Pulmonary artery endothelial cell (primary cell): ENCODE measurements around the gene CYP27B1. TPM values are rescaled to one million over a fixed set of nuclear protein-coding genes. Genes with fewer than 3 reads are reported as not detected.
"Not testable (repeated sequence)": the region's sequence is repeated elsewhere in the genome, so short reads cannot be mapped to it uniquely, and the experiment has no call there.

Experiments
- DNase-seq: peaks from one replicate; pipeline ENCODE4 v3.0.0-alpha.2; 2011; ENCODE audit warnings: low read depth, low spot score
- total RNA-seq: library from RNA; depleted of rRNA; stranded (reverse); fragments of >200 nt; gene quantifications from 2 replicates; pipeline ENCODE4 v1.2.3, GENCODE V29; 2014

CYP27B1 gene
- total RNA-seq, 1 donor from 2014 or later, result 0.66 TPM

GRCh38 chr12:57783466-57783801 lies 16.6 kb upstream of the CYP27B1 start:
- DNase-seq, result no peak

- peak; percentile 84 for DNase-seq
Observed at GRCh38 chr12:57782608-57783465, 16.0 kb upstream of the CYP27B1 start, which contains the start of gene TSFM. Gene TSFM (plus strand): TSS chr12:57782787. CDS start chr12:57782802, 15 bp downstream.

DNA sequence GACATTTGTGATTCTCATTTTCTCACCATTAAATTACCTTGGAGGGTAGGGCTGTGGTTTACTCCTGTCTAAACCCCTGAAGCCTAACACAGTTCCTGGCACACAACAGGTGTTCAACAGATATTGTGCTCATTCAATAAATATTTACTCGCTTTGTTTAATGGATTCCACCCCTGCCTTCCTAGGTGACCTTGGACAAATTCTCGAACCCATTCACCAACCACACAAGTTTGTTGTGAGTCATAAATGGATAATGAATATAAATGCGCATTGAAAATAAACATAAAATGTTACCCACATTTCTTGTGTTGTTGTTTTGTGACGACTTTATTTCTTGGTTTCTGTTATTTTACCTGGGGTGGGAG lies 15.3 kb upstream of the CYP27B1 start:
- DNase-seq, result no peak

- no peak for DNase-seq
Observed at GRCh38 chr12:57781801-57782200, 14.9 kb upstream of the CYP27B1 start.

- no peak for DNase-seq
Observed at GRCh38 chr12:57781244-57781643, 14.4 kb upstream of the CYP27B1 start.

- DNase-seq, result no peak
Observed at GRCh38 chr12:57780284-57780897, 13.5 kb upstream of the CYP27B1 start.

DNA sequence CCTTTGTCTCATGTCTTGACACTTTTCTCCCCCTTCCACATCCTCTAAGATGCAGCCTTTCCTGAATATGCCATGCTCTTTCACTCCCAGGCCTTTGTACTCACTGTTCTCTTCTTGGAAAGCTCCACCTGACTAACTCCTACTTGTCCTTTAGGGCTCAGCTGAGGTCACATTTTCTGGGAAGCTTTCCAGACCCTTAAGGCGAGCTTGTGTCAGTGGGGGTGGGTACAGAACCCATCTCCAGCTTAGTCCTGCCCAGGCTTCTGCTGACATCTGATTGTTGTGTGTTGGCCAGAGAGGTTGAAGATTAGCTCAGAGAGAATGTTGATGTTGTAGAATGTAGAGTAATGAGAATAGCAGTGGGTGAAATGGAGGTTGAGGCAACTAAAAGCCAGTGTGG lies 12.9 kb upstream of the CYP27B1 start:
- no peak for DNase-seq

DNA sequence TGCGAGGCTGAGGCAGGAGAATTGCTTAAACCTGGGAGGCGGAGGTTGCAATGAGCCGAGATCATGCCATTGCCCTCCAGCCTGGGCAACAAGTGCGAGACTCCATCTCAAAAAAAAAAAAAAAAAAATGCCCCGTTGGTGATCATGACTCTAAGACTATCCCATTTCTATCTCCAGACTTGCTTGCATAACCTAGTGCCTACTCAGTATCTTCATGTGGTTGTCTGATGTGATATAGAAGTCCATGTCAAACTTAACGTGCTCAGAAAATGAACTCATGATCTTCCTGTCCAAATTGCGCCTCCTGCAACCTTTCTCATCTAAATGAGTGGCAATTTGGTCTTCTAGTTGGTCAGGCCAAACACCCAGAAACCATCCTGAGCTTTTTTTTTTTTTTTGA lies 11.0 kb upstream of the CYP27B1 start:
- no peak for DNase-seq

DNA sequence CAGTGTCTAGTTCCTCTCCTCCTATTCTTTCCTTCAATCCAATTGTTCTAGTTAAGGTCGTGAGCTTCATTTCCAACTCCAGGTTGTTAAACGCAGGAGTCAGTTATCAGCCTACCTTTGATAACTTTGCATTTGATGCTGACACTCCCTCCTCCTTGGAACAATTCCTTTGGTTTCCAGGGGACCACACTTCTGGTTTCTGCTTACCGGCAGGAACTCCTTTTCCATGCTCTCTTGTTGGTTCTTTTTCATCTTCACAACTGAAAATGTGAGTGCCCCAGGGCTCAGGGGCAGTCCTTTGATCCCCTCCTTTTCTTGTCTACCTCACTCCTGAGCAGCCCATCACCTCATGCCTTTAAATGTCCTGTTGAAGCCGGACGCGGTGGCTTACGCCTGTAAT lies 10.5 kb upstream of the CYP27B1 start:
- no peak for DNase-seq

DNA sequence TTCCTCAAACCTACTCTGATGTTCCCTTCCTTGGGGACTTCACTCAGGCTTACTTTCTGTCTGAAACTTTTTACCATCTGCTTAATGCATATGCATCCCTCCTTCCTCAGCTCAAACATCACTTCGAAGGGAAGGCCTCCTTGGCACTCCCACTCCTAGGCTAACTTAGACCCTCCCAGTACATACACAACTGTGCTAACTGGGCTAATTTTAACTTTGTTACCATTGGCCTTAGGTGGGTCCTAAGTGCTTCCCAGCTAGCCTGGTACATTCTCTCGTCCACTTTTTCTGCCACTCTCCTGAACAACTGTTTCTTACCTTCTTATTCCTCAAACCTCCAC lies 9.3 kb upstream of the CYP27B1 start:
- DNase-seq, result no peak

DNA sequence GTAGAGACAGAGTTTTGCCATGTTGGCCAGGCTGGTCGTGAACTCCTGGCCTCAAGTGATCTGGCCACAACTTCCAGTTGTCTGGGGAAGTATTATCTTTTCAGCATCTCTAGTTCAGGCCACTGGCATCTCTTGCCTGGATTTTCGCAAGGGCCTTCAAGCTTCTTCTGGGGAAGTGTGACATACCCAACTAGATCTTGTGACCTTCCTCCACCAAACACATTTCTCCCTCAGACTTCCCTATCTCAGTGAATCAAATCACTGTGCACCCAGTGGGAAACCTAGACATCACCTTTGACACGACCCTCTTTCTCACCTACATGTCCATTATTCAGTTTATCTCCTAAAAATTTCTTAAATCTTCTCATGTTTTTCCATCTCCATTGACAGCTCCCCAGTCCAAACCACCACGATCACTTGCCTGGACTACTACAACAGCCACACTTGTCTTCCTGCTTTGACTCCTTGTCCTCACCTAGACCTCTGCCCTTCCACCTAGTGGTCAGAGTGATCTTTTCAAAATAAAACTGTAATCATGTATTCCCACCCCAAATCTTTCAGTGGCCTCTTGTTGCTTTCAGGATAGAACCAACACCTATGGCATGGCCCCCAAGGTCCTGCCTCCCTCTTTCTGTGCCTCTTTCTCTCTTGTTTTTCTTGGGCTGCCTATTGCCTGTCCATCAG lies 8.8 kb upstream of the CYP27B1 start:
- DNase-seq, result no peak

DNA sequence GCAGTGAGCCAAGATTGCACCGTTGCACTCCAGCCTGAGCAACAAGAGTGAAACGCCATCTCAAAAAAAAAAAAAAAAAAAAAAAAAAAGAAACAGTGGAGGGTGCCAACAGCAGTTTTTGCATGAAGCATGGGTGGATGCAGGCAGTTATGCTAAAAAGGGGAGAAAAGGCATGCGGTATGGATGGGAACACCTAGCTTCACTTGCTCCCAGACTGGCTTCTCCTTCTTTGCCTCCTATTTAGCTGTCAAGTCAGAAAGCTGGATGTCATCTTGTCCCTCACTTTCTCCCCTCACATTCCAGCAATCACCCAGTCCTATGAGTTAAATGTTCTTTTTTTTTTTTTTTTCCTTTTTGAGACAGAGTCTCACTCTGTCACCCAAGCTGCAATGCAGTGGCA lies 8.2 kb upstream of the CYP27B1 start:
- DNase-seq, result no peak

- not testable (repeated sequence) for DNase-seq
Observed at GRCh38 chr12:57774634-57775033, 7.8 kb upstream of the CYP27B1 start.

DNA sequence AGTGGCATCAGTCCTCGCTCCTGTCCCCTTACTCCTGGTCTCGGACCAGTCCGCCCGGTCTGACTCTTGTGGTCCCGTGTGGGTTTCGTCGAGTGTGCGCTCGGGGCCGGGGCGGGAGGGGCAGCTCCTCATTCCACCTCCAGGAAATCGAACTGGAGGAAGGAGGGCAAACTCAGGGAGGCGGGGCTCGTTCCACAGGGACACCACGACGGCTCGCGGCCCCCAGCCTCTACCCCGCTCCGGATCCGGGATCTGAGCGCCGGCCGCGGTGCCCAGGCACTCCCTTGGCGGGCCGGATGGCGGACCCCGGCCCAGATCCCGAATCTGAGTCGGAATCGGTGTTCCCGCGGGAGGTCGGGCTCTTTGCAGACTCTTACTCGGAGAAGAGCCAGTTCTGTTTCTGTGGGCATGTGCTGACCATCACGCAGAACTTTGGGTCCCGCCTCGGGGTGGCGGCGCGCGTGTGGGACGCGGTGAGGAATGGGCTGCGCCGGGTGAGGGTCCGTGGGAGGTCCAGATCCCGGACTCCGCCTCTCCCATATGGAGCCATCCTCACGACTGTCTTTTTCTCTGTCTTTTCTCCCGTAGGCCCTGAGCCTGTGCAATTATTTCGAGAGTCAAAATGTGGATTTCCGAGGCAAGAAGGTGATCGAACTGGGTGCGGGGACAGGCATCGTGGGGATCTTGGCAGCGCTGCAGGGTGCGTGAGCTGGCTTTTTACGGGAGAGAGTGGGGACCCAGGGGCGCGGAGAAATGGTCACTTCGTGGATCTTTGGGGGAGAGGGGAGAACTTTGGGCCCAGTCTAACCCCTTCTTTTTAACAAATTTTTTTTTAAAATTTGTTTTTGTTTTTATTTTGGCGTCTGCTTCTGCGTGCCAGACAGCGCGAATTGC lies 5.8 kb upstream of the CYP27B1 start, which contains the start of gene EEF1AKMT3:
Gene EEF1AKMT3, plus strand, starts transcription at position 186 of the 894 bp plus-strand sequence. Its CDS starts 111 bp downstream, at position 297.
- no peak for DNase-seq

DNA sequence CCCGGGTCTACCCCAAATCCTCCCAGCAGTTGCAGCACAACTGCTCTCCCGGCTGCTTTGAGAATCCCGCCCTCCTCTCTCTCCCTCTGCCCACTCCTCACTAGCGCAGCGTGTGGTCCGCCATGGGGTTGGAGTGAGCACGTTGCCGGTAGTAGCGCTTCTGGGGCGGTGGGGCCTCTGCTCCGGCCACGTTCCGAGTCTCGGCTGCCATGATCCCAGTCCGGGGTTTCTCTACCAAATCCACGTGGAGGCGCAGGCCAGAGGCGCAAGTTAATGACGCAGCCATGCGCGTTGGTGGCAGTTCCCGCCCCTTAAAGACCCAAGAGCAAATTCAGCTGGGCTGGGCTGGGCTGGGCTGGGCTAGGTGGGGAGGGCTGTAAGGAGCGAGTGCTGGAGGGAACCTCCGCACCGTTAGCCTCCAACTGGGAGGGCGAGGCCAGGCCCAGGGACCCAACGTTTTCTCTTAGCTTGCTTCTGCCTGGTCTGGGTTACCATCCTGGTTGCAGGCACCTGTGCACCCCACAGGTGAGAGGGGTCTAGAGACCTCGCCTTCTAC lies 5.1 kb upstream of the CYP27B1 start, which contains the start of gene METTL1:
Gene METTL1, minus strand, starts transcription at position 233 of the 556 bp plus-strand sequence. Its CDS starts 22 bp downstream, at position 211.
- DNase-seq, result peak; percentile 89

GRCh38 chr12:57771236-57771872 lies 4.5 kb upstream of the CYP27B1 start:
- peak; percentile 58 for DNase-seq

DNA sequence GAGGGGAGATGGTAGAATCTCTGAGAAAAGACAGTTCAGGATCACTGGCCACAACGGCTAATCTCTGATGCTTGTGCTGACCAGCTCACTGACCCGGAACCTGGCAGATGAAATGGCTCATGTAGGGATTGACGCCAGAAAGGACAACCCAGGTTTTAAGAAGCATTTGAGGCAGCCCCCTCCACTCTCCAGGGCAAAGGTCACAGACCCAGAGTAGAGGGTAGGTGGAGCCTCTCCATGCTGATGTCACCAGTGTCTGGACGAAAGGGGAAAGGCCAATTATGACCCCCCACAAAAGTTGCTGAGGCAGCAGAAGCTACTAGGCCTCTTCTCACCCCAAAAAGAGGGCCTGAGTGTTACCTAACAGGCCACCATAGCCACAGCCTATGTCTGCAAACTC lies 3.9 kb upstream of the CYP27B1 start:
- no peak for DNase-seq

DNA sequence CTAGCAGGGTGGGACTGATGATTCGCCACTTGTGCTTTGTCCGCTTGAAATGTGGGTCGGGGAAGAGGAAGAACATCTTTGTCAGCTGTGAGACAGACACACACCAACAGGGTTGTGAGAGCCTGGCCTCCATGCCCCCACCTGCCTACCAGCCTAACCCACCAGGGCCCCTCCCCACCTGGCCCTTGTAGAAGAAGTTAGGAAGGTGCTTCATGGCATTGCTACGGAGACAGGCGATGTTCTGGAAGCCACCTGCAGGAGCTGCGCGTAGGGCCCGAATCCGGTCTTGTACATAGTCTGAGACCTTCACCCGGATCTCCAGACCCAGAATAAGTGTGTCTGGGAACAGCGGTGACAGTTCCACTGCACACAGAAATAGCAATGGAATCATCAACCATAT lies 2.7 kb upstream of the CYP27B1 start:
- no peak for DNase-seq

DNA sequence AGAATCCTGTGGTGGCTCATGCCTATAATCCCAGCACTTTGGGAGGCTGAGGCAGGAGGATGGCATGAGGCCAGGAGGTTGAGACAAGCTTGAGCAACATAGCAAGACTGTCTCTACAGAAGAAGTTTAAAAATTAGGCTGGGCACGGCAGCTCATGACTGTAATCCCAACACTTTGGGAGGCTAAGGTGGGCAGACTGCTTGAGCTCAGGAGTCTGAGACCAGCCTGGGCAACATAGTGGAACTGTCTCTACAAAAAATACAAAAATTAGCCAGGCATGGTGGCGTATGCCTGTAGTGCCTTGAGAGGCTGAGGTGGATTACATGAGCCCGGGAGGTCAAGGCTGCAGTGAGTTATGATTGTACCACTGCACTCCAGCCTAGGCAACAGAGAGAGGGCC lies 998 bp upstream of the CYP27B1 start:
- no peak for DNase-seq

DNA sequence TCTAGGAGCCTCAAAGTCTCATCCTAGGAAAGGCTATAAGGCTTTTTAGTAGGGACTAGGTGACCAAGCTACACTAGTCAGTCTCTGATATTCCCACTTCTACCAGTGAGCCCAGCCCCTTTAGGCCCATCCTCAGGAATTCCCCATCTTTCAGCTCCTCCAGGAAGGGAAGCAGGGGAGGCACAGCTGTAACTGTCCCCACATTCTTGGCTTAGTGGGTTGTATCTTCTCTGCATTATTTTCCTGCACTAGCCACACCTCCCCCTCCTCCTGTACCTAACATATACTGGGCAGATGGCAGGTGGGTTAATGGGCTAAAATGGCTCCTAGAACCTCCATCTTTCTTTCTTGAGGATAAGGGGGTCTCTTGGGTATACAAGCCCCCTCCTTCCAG lies 424 bp upstream of the CYP27B1 start:
- no peak for DNase-seq
